Adrenal gland (tissue), 12 donors: Measurements from ENCODE around the gene NEURL2. TPM values are rescaled to one million over a fixed set of nuclear protein-coding genes. Genes with fewer than 3 reads are reported as not detected.

ENCODE experiments used
- DNase-seq, 7 donors: peaks; one replicate each; pipeline ENCODE4 v3.0.0-alpha.2; 2019 to 2020
- H3K27ac ChIP-seq, 5 donors: fragments of 200-600 bp; sonication (generic) in 4 of 5; 1 replicate in 3 of 5; 2 replicates in 2 of 5; pipeline versions ENCODE4 v1.5.1 to v1.8.0; 2016 to 2020; ENCODE audit warnings: mild to moderate bottlenecking in 1 of 5
- H3K27me3 ChIP-seq: fragments of 200-600 bp; 2 replicates; pipeline ENCODE4 v1.8.0; 2021
- H3K36me3 ChIP-seq, 2 donors: fragments of 200-600 bp; replicated peaks in 1 of 2; 1 replicate in 1 of 2; 2 replicates in 1 of 2; pipeline versions ENCODE4 v1.5.1 to v1.8.0; 2018 to 2022
- H3K4me1 ChIP-seq, 2 donors: fragments of 200-600 bp; replicated peaks in 1 of 2; 1 replicate in 1 of 2; 2 replicates in 1 of 2; pipeline versions ENCODE4 v1.5.1 to v1.8.0; 2018 to 2021
- H3K4me3 ChIP-seq, 4 donors: fragments of 200-600 bp; sonication (generic) in 3 of 4; one replicate each; pipeline ENCODE4 v1.5.1; 2016 to 2018
- H3K9me3 ChIP-seq, 3 donors: fragments of 200-600 bp; sonication (generic) in 1 of 3; replicated peaks in 1 of 3; 1 replicate in 2 of 3; 2 replicates in 1 of 3; pipeline versions ENCODE4 v1.5.1 to v1.8.0; 2016 to 2021
- POLR2A ChIP-seq, 2 donors: fragments of 450-650 bp; IDR thresholded peaks; one replicate each; pipeline ENCODE4 v1.6.1; 2017; ENCODE audit warnings: antibody characterized with exemption in 2 of 2, mild to moderate bottlenecking in 2 of 2, moderate library complexity in 1 of 2
- WGBS, 4 donors: extraction: QIAGEN DNeasy Blood & Tissue Kit in 2 of 4; methylation state at CpG; one replicate each; pipeline versions ENCODE4 v1.1.5 to v1.1.7; 2013 to 2017; 5-methylcytosine and 5-hydroxymethylcytosine counted together
- intact Hi-C, 2 donors: fragments of 100-400 bp; cut with DNase I; formaldehyde crosslinking; loops; one replicate each; pipeline versions ENCODE4 v1.14.1 to v1.15.0; 2022 to 2023
- polyA plus RNA-seq, 3 donors: library from polyadenylated mRNA; stranded (reverse); fragments of 200-250 nt in 2 of 3; fragments of 350-450 nt in 1 of 3; fragmentation: Illumina TruSeq in 1 of 3; extraction: RNeasy Lipid Tissue Mini Kit (QIAGEN cat#74804) in 1 of 3; gene quantifications; one replicate each; pipeline ENCODE4 v1.2.3, GENCODE V29; 2013 to 2014
- total RNA-seq, 9 donors: library from RNA; depleted of rRNA in 4 of 9; stranded (reverse); fragments of >200 nt in 4 of 9; fragments of 120-200 nt in 1 of 9; fragmentation: NEBNext Ultra II Directional in 1 of 9; extraction: Animal tissue kit (Norgen Biotek cat#: 25700) in 1 of 9; gene quantifications; one replicate each; pipeline versions ENCODE4 v1.1.0 to v1.2.4, GENCODE V29; 2013 to 2023
- TF ChIP-seq, protein P1 (sequence below), 6 experiments: fragments of 450-650 bp in 4 of 6; fragments of 200-600 bp in 2 of 6; sonication (generic) in 1 of 6; IDR thresholded peaks; 1 replicate in 5 of 6; 2 replicates in 1 of 6; pipeline versions ENCODE4 v1.5.1 to v1.8.0; 2016 to 2021; ENCODE audit warnings: antibody characterized with exemption in 6 of 6, mild to moderate bottlenecking in 2 of 6, moderate library complexity in 1 of 6
- donor health status: healthy with polysubstance abuse.
- donor health status: Bipolar disorder and iron deficiency.
- donor health status: DM: yes; HTN: yes; CAD: no.
- donor health status: DM: no; HTN: no; CAD: no.
- donor health status: DM: no; HTN: no; CAD: no.
- donor health status: DM: yes; HTN: yes; CAD: no.

NEURL2 gene
- total and polyA plus RNA-seq, 12 donors = 1.0 to 36.4 (median 13.7) TPM

DNA sequence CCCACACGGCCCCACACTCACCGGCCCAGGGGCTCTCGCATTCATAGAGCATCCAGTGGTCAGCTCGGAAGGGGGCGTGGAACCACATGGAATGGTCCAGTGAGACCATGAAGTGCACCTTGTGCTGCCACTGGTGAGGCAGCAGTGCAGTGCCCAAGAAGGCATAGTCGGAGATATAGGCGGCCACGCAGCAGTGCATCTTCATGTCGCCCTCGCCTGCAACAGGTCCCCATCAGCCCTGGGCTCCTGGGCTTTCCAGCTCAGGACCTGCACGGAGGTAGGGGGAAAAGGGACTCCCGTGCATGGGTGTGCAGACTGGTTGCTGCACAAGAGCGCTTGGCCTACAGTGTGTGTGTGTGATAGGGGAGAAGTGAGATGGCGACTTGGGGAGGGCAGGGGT is 47.5 kb downstream of the NEURL2 start:
- Histone ChIP-seq H3K27me3 (no peaks in the 10 kb centered on the region), H3K4me3 (no peak overlapping the region), H3K27ac (peak overlapping the region in 3 of 5 donors; percentile 47 to 71 (median 63)), H3K9me3 (no peaks in the 10 kb centered on the region), H3K4me1 (peaks cover 12 to 34% of the 10 kb centered on the region in 2 donors), H3K36me3 (peaks cover 0 to 87% of the 10 kb centered on the region in 2 donors)
- WGBS, 4 donors = 83 to 87% (median 85%) methylated on average over 3 to 14 of the region's 14 CpGs
- intact Hi-C loops = no loop called here
- no peak for DNase-seq
- TF ChIP-seq, protein P1, sequence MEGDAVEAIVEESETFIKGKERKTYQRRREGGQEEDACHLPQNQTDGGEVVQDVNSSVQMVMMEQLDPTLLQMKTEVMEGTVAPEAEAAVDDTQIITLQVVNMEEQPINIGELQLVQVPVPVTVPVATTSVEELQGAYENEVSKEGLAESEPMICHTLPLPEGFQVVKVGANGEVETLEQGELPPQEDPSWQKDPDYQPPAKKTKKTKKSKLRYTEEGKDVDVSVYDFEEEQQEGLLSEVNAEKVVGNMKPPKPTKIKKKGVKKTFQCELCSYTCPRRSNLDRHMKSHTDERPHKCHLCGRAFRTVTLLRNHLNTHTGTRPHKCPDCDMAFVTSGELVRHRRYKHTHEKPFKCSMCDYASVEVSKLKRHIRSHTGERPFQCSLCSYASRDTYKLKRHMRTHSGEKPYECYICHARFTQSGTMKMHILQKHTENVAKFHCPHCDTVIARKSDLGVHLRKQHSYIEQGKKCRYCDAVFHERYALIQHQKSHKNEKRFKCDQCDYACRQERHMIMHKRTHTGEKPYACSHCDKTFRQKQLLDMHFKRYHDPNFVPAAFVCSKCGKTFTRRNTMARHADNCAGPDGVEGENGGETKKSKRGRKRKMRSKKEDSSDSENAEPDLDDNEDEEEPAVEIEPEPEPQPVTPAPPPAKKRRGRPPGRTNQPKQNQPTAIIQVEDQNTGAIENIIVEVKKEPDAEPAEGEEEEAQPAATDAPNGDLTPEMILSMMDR (IDR thresholded peaks at IDR 0.05) = no peak
- TF ChIP-seq POLR2A (IDR thresholded peaks at IDR 0.05) = no peak

- DNase-seq = peak in 4 of 7 donors; percentile 41 to 62 (median 57)
- Histone ChIP-seq H3K36me3 (peaks cover 0 to 83% of the 10 kb centered on the region in 2 donors), H3K27me3 (no peaks in the 10 kb centered on the region), H3K4me1 (peaks cover 12 to 36% of the 10 kb centered on the region in 2 donors), H3K9me3 (no peaks in the 10 kb centered on the region), H3K4me3 (no peak overlapping the region), H3K27ac (peak overlapping the region in 3 of 5 donors; percentile 47 to 71 (median 63))
- intact Hi-C loops = no loop called here
- WGBS, 4 donors = 18 to 36% (median 23%) methylated on average over 2 to 5 of the region's 5 CpGs
- TF ChIP-seq, protein P1 (IDR thresholded peaks at IDR 0.05) = peak in 1 of 6 experiments; percentile 12
- peak in 1 of 2 donors; percentile 12 for TF ChIP-seq POLR2A (IDR thresholded peaks at IDR 0.05)
These were observed 48.7 kb downstream of the NEURL2 start for GRCh38 chr20:45842169-45842812.

DNA sequence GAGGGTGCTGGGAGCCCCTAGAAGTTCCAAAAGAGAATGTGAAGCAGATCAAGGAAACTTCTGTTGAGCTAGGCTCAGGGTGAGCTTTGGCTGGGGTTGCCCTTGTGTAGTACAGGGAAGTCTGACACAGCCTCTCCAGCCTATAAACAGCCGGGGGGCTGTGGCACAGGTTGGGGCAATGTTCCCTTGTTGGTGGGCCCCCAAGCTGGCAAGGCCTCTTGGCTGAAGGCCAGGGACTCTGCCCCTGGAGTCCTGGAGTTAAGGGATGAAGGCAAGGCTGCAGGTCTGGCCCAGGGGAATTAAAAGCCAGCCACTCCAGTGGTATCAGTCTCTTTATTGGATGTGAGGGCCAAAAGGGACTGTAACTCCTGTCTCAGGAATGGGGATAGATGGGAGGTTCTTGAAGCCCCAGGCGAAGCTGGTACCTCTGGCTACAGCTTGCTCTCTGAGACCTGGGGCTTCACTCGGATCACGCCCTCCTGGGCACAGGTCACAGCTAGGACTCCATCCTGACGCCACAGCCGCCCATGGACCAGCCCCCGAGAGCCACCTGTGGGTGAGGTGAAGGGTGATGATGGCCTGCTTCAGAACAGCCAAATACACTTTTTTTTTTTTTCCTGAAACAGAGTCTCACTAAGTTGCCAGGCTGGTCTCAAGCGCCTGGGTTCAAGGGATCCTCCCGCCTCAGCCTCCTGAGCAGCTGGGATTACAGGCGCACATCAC is 49.4 kb downstream of the NEURL2 start:
- Histone ChIP-seq H3K9me3 (no peaks in the 10 kb centered on the region), H3K27ac (peak overlapping the region in 3 of 5 donors; percentile 47 to 71 (median 63)), H3K27me3 (no peaks in the 10 kb centered on the region), H3K4me3 (no peak overlapping the region), H3K4me1 (peaks cover 12 to 43% of the 10 kb centered on the region in 2 donors), H3K36me3 (peaks cover 0 to 76% of the 10 kb centered on the region in 2 donors)
- peak in 1 of 7 donors; percentile 44 for DNase-seq
- TF ChIP-seq, protein P1 (IDR thresholded peaks at IDR 0.05) = no peak
- no peak for TF ChIP-seq POLR2A (IDR thresholded peaks at IDR 0.05)
- 81 to 93% (median 88%) methylated on average over 10 of the region's 10 CpGs for WGBS, 4 donors
- intact Hi-C loops = no loop called here

GRCh38 chr20:45840700-45841198 is 50.3 kb downstream of the NEURL2 start:
- TF ChIP-seq, protein P1 (IDR thresholded peaks at IDR 0.05) = no peak
- TF ChIP-seq POLR2A (IDR thresholded peaks at IDR 0.05) = no peak
- Histone ChIP-seq H3K9me3 (no peaks in the 10 kb centered on the region), H3K27me3 (no peaks in the 10 kb centered on the region), H3K27ac (peak overlapping the region in 3 of 5 donors; percentile 47 to 71 (median 63)), H3K36me3 (peaks cover 0 to 69% of the 10 kb centered on the region in 2 donors), H3K4me3 (no peak overlapping the region), H3K4me1 (peaks cover 14 to 49% of the 10 kb centered on the region in 2 donors)
- peak in 2 of 7 donors; percentile 32 to 46 for DNase-seq
- WGBS, 4 donors = 64 to 87% (median 82%) methylated on average over 6 to 25 of the region's 25 CpGs
- intact Hi-C loops = no loop called here
